Skeletal muscle tissue (tissue), 5 donors: ENCODE results near the gene MCM10. TPM values are rescaled to one million over a fixed set of nuclear protein-coding genes. Genes with fewer than 3 reads are reported as not detected.
"Not testable (repeated sequence)": the region's sequence is repeated elsewhere in the genome, so short reads cannot be mapped to it uniquely, and the experiment has no call there.

ENCODE experiments used
- H3K27ac ChIP-seq: one replicate; pipeline ENCODE4 v1.7.0; 2013; ENCODE audit warnings: mild to moderate bottlenecking, low read depth, low read length, inconsistent platforms
- H3K27me3 ChIP-seq, 3 donors: one replicate each; pipeline ENCODE4 v1.7.0; 2013; ENCODE audit warnings: low read length in 3 of 3; ENCODE audit not compliant: control insufficient read depth in 3 of 3, insufficient read depth in 3 of 3
- H3K36me3 ChIP-seq, 3 donors: one replicate each; pipeline ENCODE4 v1.7.0; 2013; ENCODE audit warnings: low read length in 3 of 3; ENCODE audit not compliant: control insufficient read depth in 3 of 3, insufficient read depth in 3 of 3
- H3K4me1 ChIP-seq, 3 donors: one replicate each; pipeline ENCODE4 v1.7.0; 2013; ENCODE audit warnings: low read length in 3 of 3, mild to moderate bottlenecking in 3 of 3; ENCODE audit not compliant: control insufficient read depth in 3 of 3, insufficient read depth in 3 of 3
- H3K4me3 ChIP-seq, 3 donors: one replicate each; pipeline ENCODE4 v1.7.0; 2013; ENCODE audit warnings: low read length in 3 of 3
- H3K9ac ChIP-seq, 3 donors: one replicate each; pipeline ENCODE4 v1.7.0; 2013; ENCODE audit warnings: low read length in 3 of 3, mild to moderate bottlenecking in 3 of 3, moderate library complexity in 2 of 3, low read depth in 1 of 3
- H3K9me3 ChIP-seq, 3 donors: one replicate each; pipeline ENCODE4 v1.7.0; 2013; ENCODE audit warnings: low read length in 3 of 3; ENCODE audit not compliant: control insufficient read depth in 3 of 3
- small RNA-seq: library from RNA; depleted of rRNA; stranded (forward); fragments of <200 nt; gene quantifications from one replicate; pipeline ENCODE3, GENCODE V24; 2014
- total RNA-seq: library from RNA; depleted of rRNA; stranded (reverse); fragments of >200 nt; gene quantifications from one replicate; pipeline ENCODE4 v1.2.3, GENCODE V29; 2014
- donor health status: Osteomylitis.

Gene MCM10
- total RNA-seq, 1 donor from 2014 or later, result 4.2 TPM

DNA sequence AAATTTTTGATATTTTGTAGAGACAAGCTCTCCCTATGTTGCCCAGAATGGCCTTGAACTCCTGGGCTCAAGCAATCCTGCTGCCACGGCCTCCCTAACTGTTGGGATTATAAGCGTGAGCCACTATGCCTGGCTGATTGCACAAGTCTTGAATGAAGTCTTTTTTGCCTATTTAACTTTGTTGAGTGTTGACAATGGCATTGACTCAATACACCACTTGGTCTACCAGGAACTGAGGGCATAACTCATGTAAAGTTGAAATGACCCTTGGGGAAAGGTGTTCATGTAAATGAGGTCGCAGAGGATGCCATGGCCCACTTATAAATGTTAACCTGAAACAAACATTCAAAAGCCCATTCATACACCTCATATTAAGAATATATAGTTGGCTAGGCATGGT, 80.3 kb downstream of the MCM10 start:
- Histone ChIP-seq H3K27me3 (no peaks in the 10 kb centered on the region), H3K9ac (no peak overlapping the region), H3K9me3 (peaks cover 0 to 2% (median 0%) of the 10 kb centered on the region in 3 donors), H3K4me1 (no peaks in the 10 kb centered on the region), H3K27ac (no peak overlapping the region), H3K36me3 (no peaks in the 10 kb centered on the region), H3K4me3 (no peak overlapping the region)

DNA sequence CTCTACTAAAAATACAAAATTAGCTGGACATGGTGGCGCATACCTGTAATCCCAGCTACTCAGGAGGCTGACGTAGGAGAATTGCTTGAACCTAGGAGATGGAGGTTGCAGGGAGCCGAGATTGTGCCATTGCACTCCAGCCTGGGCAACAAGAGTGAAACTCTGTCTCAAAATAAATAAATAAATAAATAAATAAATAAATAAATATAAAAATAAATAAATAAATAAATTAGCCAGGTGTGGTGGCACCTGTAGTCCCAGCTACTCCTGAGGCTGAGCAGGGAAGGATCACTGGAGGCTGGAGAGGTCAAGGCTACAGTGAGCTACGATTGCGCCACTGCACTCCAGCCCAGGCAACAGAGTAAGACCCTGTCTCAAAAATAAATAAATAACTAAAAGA, 80.9 kb downstream of the MCM10 start:
- not testable (repeated sequence) for H3K4me3 ChIP-seq, H3K9me3 ChIP-seq, H3K36me3 ChIP-seq, H3K27me3 ChIP-seq, H3K9ac ChIP-seq, H3K27ac ChIP-seq, H3K4me1 ChIP-seq

- Histone ChIP-seq H3K9me3 (peaks cover 0 to 2% (median 0%) of the 10 kb centered on the region in 3 donors), H3K27me3 (no peaks in the 10 kb centered on the region), H3K4me1 (no peaks in the 10 kb centered on the region), H3K36me3 (no peaks in the 10 kb centered on the region), H3K27ac (no peak overlapping the region), H3K9ac (no peak overlapping the region), H3K4me3 (no peak overlapping the region)
Observed at GRCh38 chr10:13247246-13247645, 85.9 kb downstream of the MCM10 start.

DNA sequence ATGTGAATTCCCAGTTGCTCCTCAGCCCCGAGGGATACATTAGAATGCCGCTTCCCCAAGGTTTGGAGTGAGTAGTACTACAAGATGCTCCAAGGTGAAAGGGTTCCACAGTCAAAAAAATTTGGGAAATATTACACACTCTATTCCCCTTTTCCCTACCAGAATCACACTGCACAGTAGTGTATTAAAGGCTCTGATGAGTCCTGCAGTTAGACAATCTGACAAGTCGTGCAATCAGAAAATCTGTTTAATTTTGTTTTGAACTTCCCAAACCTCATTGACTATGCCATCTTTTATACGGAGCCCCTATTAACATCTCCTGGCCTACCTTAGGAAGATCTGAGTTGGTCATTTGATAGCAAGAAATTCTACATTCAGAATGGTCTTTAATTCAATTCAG, 86.4 kb downstream of the MCM10 start:
- Histone ChIP-seq H3K27me3 (no peaks in the 10 kb centered on the region), H3K36me3 (no peaks in the 10 kb centered on the region), H3K27ac (no peak overlapping the region), H3K4me3 (no peak overlapping the region), H3K9me3 (peaks cover 0 to 2% (median 0%) of the 10 kb centered on the region in 3 donors), H3K4me1 (no peaks in the 10 kb centered on the region), H3K9ac (no peak overlapping the region)

- H3K27ac ChIP-seq, result no peak overlapping the region
- H3K9me3 ChIP-seq, result no peaks in the 10 kb centered on the region
- H3K27me3 ChIP-seq, result no peaks in the 10 kb centered on the region
- no peaks in the 10 kb centered on the region for H3K36me3 ChIP-seq
- no peaks in the 10 kb centered on the region for H3K4me1 ChIP-seq
- H3K9ac ChIP-seq, result no peak overlapping the region
- no peak overlapping the region for H3K4me3 ChIP-seq
Observed at GRCh38 chr10:13253726-13254125, 92.4 kb downstream of the MCM10 start.

DNA sequence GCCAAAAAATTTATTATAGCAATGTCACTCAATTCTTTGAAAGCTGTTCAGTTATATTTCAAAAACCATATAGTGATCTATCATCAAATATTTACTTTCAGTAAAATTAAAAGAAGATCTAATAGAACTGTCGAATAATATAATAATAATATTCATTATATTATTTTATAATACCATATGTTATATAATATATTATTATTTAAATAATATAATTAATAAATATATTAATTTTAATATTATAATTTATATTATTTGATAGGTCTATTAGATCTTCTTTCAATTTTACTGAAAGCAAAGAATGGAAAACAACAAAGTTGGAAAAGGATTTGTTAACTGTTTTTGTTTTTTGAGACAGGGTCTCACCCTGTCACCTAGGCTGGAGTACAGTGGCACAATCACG, 95.3 kb downstream of the MCM10 start:
- no peak overlapping the region for H3K4me3 ChIP-seq
- no peak overlapping the region for H3K27ac ChIP-seq
- H3K36me3 ChIP-seq, result no peaks in the 10 kb centered on the region
- no peaks in the 10 kb centered on the region for H3K4me1 ChIP-seq
- H3K27me3 ChIP-seq, result no peaks in the 10 kb centered on the region
- H3K9me3 ChIP-seq, result no peaks in the 10 kb centered on the region
- H3K9ac ChIP-seq, result no peak overlapping the region

DNA sequence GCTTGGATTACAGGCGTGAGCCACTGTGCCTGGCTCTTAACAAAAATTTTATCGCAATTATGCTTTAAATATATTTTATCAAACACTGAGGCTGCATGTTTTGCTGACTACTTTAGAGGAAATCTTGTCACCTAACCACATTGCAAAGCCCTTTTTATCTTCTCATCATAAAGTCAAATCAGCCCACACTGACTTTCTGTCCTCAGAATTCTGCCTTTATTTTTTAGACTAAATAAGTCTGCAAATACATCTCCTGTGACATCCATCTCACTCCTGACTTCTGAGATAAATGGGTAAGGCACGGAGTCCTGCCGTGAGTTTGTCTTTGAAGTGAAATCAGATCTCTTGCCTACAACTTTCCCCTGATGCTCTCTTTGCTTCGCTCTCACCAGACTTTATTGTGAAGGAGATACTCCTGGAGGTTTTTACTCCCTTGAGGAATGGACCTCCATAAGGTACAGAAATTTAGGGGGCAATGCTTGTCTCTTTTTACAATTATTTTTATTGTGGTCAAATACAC, 96.3 kb downstream of the MCM10 start:
- no peak overlapping the region for H3K27ac ChIP-seq
- no peaks in the 10 kb centered on the region for H3K36me3 ChIP-seq
- H3K9ac ChIP-seq, result no peak overlapping the region
- H3K4me1 ChIP-seq, result no peaks in the 10 kb centered on the region
- H3K27me3 ChIP-seq, result no peaks in the 10 kb centered on the region
- no peaks in the 10 kb centered on the region for H3K9me3 ChIP-seq
- H3K4me3 ChIP-seq, result no peak overlapping the region

Small RNAs within 50 kb of the gene (small RNA-seq; reads per million reads assigned to genes)
- not detected for gene RNU6-6P

Other genes with a start within 250 kb of the MCM10 start
- gene CCDC3, start 159.8 kb upstream of the MCM10 start, total RNA-seq, result 13.0 TPM
- 13.0 TPM for gene OPTN, start 61.4 kb upstream of the MCM10 start, total RNA-seq
- gene UCMA, start 72.8 kb downstream of the MCM10 start, total RNA-seq, result 1.6 TPM
- 37.1 TPM for gene PHYH, start 138.5 kb downstream of the MCM10 start, total RNA-seq
- 25.1 TPM for gene SEPHS1, start 186.7 kb downstream of the MCM10 start, total RNA-seq